ENCODE data around the gene USP30.

DNA sequence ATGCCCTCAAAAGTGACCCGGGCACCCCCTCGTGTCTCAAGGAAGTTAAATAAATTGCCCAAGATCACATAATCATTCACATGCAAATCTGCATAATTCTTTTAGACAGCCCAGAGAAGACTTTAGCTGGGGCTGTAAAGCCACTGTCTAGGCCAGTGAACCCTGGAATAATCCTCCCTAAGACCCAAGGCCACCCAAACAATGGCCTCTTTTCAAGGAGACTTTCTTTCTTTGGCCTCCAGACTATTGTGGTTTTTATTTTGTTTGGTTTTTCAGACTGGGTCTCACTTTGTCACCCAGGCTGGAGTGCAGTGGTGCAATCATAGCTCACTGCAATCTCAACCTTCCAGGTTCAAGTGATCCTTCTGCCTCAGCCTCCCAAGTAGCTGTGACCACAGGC, 42.1 kb upstream of the USP30 start:
- TF ChIP-seq EZH2 (IDR thresholded peaks at IDR 0.05; ENCODE audit: borderline replicate concordance, low read depth, low read length, poor library complexity, severe bottlenecking) (no peak), CTCF (conservative IDR thresholded peaks at IDR 0.05; ENCODE audit: low read depth, low read length) (no peak)

Data from A673 (cell line).